GM18907 (cell line): ENCODE measurements around the gene MARCHF9.

Source experiments
- ATAC-seq: cut with Tn5 transposase; IDR thresholded peaks from one replicate; pipeline ENCODE4 v1.9.1; 2021; ENCODE audit warnings: mild to moderate bottlenecking, moderate library complexity; ENCODE audit not compliant: unreplicated experiment

Gene MARCHF9

GRCh38 chr12:57736741-57737466 lies 18.0 kb upstream of the MARCHF9 start:
- ATAC-seq = no peak

DNA sequence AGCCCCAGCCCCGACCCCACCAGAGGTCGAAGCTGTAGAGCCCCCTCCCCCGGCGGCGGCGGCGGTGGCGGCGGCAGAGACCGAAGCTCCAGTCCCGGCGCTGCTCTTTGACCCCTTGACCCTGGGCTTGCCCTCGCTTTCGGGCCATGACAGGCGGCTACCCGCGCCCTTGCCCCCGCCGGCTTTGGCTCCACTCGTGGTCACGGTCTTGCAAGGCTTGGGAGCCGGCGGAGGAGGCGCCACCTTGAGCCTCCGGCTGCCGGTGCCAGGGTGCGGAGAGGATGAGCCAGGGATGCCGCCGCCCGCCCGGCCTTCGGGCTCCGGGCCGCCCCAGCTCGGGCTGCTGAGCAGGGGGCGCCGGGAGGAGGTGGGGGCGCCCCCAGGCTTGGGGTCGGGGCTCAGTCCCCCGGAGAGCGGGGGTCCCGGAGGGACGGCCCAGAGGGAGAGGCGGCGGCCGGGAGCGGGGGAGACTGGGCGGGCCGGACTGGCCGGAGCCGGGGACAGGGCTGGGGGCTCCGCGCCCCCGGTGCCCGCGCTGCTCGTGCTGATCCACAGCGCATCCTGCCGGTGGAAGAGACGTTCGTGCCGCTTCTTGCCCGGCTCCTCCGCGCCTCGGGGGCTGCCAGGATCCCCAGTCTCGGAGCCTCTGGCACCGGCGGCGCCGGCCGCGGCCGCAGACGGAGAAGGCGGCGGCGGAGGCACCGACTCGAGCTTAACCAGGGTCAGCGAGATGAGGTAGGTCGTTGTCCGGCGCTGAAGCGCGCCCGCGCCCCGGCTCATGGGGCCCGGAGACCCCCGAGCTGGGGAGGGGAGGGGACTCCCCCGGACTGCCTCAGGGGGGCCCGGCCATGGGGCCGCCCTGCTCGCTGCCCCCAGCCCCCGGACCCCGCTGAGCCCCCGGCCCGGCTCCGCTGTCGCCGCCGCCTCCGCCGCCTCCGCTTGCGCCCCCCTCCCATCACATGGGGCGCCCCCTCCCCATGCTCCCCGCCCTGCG lies 17.1 kb upstream of the MARCHF9 start:
- no peak for ATAC-seq

DNA sequence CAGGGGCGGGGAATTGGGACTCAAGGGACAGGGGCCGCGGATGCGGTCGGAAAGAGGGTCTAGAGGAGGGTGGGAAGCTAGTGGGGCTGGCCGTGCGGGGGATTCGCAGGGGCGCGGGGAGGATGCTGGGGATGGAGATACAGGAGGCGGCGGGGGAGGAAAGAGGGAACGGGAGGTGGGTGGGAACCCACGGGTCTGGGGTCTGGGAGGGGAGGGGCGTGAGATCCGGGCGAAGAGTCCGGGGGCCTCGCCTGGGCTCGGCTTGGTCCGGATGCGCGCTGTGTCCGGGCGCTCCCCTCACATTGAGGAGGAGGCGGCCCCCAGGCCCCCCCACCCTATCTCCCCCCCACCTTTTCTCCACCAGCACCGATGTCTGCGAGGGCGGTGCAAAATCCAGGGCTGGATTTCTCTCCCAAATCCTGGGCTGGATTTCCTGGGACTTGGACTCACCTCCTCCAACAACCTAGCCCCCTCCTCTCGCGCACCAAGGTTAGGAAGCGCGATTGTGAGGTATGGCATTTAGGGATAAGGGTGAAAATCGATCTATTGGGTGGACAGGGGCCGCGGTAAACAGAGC lies 16.2 kb upstream of the MARCHF9 start, which contains the start of gene AGAP2:
TSS of gene AGAP2 (minus strand) at position 82 of the 577 bp plus-strand sequence. CDS start 496 bp downstream, outside the sequence.
- no peak for ATAC-seq

GRCh38 chr12:57739387-57739786 lies 15.5 kb upstream of the MARCHF9 start:
- no peak for ATAC-seq

DNA sequence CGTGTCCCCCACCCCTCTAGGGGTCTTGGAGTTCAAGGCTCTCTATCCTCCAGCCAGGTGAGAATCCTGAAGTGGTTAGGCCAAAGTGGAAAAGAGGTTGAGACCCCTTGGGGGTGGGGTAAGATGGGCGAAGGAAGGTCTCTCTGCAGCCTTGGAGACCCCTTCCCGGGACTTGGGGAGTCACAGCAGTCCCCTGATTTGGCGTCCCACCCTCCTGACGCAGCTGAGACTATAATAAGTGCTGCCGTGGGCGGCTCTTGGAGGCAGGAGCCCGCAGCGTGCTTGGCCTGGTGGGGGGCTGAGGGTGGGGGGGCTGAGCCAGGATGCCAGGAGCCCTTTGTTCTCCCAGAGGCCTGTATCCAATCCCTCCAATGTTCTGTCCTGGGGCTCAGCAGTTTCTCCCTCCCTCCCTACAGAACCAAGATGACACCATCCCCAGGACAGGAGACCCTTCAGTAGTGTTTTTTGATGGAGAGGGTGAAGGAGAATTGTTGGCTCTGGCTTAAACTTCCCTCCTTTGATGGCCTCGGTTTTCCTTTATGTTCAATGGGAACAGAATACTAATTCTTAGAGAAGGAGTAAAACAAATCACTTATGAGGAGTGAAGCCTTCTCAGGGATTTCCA lies 14.9 kb upstream of the MARCHF9 start:
- no peak for ATAC-seq

GRCh38 chr12:57740656-57741412 lies 14.1 kb upstream of the MARCHF9 start:
- ATAC-seq = peak; percentile 60

GRCh38 chr12:57741413-57741789 lies 13.5 kb upstream of the MARCHF9 start:
- no peak for ATAC-seq

DNA sequence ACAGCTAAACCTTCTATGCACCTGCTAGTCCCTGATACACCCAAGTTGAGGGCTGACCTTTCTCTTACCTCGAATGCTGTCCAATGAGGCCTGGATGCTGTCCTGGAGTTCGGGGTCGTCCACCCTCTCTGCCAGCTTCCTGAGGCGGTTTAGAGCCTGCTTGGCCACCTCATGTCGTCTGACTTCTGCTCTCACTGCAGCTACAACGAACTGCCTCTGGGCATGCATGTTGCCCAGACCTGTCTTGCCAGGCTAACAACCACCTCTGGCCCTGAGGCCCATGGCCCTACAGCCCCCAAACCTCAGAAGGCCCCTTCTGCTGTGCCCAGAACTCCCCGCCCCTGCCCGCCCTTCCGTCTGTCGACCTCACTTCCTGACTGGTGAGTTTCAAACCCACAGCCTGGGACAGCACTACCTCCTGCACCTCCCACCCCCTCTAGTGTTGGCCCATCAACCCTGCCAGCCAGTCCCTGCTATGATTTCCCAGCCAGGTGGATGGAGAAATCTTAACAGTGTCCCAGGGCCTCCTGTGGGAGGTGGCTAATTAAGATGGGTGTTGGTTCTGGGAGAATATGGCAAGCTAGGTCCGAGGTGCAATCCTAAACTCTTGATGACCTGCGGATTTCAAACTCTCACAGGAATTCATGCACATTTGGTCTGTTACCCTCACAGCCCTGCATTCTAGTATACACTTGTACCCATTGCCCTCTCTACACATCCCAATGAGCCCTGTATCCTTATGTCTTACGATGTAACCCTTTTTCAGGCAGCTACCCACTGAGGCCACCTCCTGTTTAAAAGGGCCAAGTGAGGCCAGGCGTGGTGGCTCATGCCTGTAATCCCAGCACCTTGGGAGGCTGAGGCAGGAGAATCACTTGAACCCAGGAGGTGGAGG lies 12.8 kb upstream of the MARCHF9 start:
- peak; percentile 64 for ATAC-seq

DNA sequence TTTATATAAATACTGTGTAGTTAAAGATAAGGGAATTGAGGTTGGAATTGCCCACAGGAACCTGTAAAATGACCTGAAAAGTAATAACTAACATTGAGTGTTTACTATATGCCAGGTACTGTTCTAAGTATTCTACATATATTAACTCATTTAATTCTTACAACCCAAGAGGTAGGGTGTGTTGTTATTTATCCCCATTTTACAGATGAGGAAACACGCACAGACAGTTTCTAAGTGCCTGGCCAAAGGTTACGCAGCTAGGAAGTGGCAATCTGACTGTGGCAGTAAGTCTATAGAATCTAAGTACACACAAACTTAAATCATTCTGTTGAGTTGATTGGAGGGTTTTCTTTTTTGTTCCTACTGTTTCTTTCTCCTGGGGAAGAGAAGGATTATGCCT lies 11.1 kb upstream of the MARCHF9 start:
- no peak for ATAC-seq

- peak; percentile 33 for ATAC-seq
Observed at GRCh38 chr12:57744194-57744776, 10.6 kb upstream of the MARCHF9 start.

GRCh38 chr12:57744777-57745484 lies 10.0 kb upstream of the MARCHF9 start, which contains the start of gene TSPAN31:
TSPAN31 (plus strand) TSS chr12:57745039; CDS start chr12:57745155, 116 bp downstream.
- peak; percentile 85 for ATAC-seq

GRCh38 chr12:57745485-57745881 lies 9.4 kb upstream of the MARCHF9 start:
- no peak for ATAC-seq

- ATAC-seq = no peak
Observed at GRCh38 chr12:57746025-57746424, 8.9 kb upstream of the MARCHF9 start.

GRCh38 chr12:57749061-57749460 lies 5.8 kb upstream of the MARCHF9 start:
- ATAC-seq = no peak

- ATAC-seq = no peak
Observed at GRCh38 chr12:57750561-57751431, 4.1 kb upstream of the MARCHF9 start.

- ATAC-seq = no peak
Observed at GRCh38 chr12:57751432-57751787, 3.5 kb upstream of the MARCHF9 start.
